LNCaP clone FGC (cell line): ENCODE data around the gene CEP85L.
"Not testable (repeated sequence)": the region's sequence is repeated elsewhere in the genome, so short reads cannot be mapped to it uniquely, and the experiment has no call there.

Experiments used
- DNase-seq: peaks from one replicate; pipeline ENCODE4 v3.0.0-alpha.2; 2011; ENCODE audit warnings: low read depth
- H3K4me3 ChIP-seq: 2 replicates; pipeline ENCODE4 v1.5.1; 2011; ENCODE audit warnings: mild to moderate bottlenecking, low read depth, low read length, control low read depth
- TF ChIP-seq, protein P1 (sequence below): IDR thresholded peaks from 2 replicates; pipeline ENCODE4 v1.5.1; 2012; ENCODE audit warnings: mild to moderate bottlenecking; ENCODE audit not compliant: control insufficient read depth, insufficient read depth; ENCODE audit errors: extremely low read depth

CEP85L gene

DNA sequence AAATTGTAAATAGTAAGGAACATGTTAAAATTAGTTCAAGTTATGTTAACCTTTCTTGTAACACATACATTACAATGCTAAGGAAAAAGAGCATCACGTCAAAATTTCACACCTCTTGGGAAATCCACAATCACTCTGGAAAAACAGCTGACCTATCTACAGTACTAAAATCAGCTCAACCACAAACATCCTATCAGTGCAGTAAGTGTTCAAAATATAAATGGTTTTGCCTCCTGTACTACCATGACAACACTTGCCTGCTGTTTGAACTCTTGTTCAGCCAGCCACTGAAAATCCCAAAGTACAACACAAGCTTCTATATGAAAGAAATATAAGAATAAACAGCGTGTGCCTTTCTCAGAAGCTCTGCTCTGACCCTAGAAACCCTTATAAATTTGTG, 186.8 kb downstream of the CEP85L start:
- TF ChIP-seq, protein P1, sequence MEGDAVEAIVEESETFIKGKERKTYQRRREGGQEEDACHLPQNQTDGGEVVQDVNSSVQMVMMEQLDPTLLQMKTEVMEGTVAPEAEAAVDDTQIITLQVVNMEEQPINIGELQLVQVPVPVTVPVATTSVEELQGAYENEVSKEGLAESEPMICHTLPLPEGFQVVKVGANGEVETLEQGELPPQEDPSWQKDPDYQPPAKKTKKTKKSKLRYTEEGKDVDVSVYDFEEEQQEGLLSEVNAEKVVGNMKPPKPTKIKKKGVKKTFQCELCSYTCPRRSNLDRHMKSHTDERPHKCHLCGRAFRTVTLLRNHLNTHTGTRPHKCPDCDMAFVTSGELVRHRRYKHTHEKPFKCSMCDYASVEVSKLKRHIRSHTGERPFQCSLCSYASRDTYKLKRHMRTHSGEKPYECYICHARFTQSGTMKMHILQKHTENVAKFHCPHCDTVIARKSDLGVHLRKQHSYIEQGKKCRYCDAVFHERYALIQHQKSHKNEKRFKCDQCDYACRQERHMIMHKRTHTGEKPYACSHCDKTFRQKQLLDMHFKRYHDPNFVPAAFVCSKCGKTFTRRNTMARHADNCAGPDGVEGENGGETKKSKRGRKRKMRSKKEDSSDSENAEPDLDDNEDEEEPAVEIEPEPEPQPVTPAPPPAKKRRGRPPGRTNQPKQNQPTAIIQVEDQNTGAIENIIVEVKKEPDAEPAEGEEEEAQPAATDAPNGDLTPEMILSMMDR = no peak
- no peak overlapping the region for H3K4me3 ChIP-seq
- DNase-seq = no peak

DNA sequence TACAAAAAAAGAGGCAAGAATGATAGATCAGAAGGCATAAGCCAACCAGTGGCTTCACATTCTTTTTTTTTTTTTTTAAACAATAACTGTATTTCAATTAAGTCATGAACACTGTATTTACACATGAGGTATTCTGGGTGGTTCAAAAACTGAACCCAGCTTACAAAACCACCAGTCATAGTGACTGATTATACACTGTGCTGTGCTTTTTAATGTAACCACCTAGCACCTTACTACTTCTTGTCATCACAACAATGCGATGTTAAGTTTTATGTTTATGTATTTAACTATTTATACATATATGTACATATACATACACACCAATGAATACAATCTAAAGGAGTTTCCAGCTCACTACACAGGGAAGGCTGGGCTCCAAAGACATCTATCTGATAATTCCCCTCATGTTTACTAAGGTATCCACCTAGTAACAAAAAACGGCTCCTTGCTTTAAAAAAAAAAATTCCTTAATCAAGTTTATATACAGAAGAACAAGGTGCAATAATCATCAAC, 190.4 kb downstream of the CEP85L start:
- no peak for DNase-seq
- TF ChIP-seq, protein P1 = no peak
- H3K4me3 ChIP-seq = no peak overlapping the region

DNA sequence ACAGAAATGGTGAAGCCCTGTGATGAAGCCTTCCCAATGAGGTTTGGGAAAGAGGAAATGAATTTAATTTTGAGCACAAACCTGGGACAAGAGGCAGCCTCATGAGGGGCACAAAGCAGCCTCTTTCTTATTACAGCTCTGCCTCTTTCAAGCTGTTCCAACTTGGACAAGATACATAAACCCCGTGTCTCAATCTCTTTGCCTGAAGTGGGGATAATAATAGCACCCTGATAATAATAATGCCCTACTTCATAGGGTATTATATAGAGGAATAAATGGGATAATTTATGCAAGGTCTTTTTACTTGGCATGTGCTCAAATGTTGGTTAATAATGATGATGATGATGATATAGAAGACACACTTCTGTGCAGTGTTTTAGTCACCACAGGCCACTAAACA, 194.4 kb downstream of the CEP85L start:
- no peak overlapping the region for H3K4me3 ChIP-seq
- no peak for DNase-seq
- TF ChIP-seq, protein P1 = no peak

DNA sequence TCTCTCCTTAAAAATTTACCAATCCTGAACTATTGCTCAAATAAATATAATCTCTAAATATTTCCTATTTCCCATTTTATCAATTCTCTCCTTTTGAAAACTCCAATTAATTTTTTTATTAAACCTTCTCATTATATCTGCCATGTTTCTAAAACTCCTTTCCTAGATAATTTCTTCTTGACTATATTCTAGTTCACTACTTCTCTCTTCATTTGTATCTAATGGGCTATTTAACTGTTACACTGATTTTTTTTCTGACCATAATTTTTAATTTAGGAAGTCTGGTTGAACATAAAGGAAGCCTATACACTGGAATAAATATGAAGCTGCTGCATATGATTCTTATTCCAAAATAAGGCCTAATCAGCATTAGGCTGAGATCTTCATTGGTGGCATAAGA, 199.6 kb downstream of the CEP85L start:
- no peak for DNase-seq
- TF ChIP-seq, protein P1 = no peak
- no peak overlapping the region for H3K4me3 ChIP-seq

DNA sequence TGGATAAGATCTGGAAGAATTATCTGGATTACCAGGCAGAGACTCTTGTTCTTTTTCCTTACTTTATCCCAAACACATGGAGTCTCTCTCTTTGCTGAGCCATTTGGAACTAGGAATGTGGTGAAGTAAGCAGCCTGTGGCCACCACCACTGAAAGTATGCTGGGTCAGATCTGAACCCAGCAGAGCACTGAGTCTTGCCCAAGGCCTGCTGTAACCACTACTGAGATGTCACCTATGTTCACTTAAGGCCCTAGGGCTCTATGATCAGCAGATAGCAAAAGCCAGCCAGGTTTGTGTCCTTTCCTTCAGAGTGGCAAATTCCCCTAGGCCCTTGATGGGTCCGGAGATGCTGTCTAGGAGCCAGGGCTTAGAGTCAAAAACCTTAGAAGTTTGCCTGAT, 206.6 kb downstream of the CEP85L start:
- TF ChIP-seq, protein P1 = no peak
- H3K4me3 ChIP-seq = no peak overlapping the region
- DNase-seq = no peak

DNA sequence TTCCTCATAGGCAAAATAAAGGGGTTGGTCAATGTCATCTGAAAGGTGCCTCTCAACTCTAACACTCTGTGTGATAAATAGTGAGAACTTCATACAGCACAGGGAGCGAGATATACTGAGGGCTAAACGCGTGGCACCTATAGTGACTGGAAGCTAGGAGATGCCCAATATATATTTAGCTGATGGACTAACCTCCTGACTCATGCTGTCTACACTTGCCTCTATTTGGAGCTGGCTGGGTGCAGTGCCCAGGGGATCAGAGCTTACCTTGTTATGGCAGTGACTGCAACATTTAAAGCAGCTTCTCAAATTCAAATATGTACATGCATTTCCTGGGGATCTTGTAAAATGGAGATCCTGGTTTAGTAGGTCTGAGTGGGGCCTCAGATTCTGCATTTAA, 214.9 kb downstream of the CEP85L start:
- TF ChIP-seq, protein P1 = no peak
- no peak for DNase-seq
- H3K4me3 ChIP-seq = no peak overlapping the region

DNA sequence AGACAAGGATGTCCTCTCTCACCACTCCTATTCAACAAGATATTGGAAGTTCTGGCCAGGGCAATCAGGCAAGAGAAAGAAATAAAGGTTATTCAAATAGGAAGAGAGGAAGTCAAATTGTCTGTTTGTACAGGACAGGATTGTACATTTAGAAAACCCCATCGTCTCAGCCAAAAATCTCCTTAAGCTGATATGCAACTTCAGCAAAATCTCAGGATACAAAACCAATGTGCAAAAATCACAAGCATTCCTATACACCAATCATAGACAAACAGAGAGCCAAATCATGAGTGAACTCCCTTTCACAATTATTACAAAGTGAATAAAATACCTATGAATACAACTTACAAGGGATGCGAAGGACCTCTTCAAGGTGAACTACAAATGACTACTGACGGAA, 217.2 kb downstream of the CEP85L start:
- not testable (repeated sequence) for H3K4me3 ChIP-seq, DNase-seq

DNA sequence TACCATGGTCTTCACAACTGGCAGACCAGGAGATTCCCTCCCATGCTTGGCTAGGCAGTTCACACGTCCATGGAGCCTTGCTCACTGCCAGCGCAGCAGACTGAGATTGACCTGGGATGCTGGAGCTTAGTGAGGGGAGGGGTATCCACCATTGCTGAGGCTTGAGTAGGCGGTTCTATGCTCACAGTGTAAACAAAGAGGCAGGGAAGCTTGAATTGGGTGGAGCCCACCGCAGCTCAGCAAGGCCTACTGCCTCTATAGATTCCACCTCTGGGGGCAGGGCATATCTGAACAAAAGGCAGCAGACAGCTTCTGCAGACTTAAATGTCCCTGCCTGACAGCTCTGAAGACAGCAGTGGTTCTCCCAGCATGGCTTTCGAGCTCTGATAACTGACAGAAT, 230.1 kb downstream of the CEP85L start:
- not testable (repeated sequence) for H3K4me3 ChIP-seq, DNase-seq
